NCI-H128 (cell line): ENCODE data around the gene RNF19B.

Source experiments
- DNase-seq: peaks from one replicate; lab custom pipeline; 2025; ENCODE audit not compliant: unreplicated experiment; lab: John Stamatoyannopoulos, UW

RNF19B gene

GRCh38 chr1:32971156-32971555 is 6.5 kb upstream of the RNF19B start:
- no peak for DNase-seq

DNA sequence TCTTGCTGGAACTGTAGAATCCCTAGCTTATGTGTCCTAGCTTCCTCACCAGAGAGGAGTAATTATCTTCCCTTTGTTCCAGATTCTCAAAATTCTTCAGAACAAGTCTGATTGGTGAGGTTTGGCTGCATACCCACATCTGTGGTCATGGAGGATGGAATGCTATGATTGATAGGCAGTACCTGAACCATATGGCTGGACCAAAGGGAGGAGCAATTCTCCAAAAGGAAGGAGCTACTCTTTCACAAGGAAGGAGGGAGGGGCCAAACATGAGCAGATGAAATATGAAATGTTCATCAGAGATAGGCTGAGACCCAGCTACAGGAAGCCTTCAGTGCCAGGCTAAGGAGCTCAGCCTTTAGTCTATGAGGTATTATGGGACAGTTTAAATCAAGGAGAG is 5.0 kb upstream of the RNF19B start:
- no peak for DNase-seq

DNA sequence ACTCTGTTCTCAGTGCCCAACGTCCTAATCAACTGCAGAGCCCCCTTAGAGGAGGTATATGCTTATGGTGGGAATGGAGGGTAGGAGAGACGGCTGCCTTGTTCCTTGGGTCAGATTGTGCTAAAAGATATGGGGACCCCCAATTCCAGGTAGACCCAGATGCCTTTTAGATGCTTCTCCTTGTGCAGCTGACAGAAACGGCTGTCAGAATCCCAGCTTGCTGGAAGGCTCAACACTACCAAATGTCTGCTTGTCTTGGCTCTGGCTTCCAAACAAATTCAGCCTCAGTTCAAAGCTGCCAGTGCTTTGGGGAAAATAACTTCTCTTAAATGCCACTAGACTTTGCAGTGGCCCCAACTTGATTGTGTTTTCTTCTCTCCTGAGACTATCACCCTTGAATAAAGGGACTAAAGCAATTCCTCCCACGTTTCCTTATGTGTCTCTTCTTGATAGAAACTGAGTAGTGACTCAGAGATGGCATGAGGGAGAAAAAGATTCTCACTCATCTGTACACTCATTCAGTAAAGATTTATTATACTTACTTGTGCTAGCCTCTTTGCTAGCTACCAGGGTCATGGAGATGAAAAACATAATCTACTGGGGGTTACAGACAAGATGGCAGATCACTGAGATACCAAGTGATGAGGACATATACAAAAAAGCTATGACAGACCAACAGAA is 3.4 kb upstream of the RNF19B start:
- DNase-seq: no peak

- no peak for DNase-seq
Measured at GRCh38 chr1:32966900-32967299, 2.3 kb upstream of the RNF19B start.

DNA sequence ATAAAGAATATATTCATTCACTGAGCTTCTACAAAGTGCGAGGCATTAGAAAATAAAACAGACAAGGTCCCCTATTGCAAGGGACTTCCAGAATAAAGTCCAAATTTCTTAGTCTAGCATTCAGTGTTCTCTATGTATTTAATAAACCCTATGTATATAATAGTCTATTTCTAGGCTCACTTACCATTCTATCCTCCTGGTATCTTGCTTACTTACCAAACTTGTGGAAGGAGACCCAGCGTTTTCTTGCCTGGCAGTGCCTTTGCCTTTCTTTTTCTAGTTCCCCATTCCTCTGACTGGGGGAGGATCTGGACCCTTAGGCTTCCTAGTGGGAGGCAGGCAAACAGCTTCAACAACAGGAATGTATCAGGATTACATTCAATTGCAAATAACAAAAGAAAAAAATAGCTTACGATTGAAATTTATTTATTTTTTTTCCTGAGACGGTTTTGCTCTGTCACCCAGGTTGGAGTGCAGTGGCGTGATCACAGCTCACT is 690 bp upstream of the RNF19B start:
- no peak for DNase-seq

DNA sequence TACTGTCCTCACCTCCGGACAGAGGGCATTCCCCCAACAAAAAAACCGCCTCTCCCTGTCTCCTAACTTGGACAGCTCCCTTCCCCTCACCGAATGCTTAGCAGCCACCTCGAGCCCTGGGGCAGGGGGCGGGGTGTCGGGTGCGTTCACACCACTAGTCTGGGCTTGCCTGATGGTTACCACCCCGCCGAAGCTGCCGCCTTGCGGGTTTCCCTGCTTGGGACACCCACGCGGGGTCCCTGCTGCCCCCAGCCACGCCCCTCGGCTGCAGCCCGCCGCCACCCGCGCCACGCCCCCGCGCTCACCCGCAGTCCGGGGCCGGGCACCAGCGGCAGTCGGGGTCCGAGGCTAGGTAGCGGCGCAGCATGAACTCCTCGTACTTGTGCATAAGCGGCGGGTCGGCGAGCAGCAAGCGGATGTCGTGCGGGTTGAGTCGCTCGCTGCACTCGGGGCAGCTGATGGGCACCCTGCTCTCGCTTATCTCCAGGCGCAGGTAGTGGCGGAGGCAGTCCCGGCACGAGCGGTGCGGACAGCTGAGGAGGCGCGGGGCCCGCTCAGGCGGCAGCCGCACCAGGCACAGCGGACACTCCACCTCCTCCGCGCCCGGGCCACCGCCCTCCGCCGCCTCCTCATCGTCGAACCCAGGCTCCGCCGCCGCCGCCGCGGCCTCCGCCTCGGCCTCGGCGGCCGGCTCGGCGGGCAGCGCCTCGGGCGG is 706 bp downstream of the RNF19B start:
- DNase-seq: no peak

DNA sequence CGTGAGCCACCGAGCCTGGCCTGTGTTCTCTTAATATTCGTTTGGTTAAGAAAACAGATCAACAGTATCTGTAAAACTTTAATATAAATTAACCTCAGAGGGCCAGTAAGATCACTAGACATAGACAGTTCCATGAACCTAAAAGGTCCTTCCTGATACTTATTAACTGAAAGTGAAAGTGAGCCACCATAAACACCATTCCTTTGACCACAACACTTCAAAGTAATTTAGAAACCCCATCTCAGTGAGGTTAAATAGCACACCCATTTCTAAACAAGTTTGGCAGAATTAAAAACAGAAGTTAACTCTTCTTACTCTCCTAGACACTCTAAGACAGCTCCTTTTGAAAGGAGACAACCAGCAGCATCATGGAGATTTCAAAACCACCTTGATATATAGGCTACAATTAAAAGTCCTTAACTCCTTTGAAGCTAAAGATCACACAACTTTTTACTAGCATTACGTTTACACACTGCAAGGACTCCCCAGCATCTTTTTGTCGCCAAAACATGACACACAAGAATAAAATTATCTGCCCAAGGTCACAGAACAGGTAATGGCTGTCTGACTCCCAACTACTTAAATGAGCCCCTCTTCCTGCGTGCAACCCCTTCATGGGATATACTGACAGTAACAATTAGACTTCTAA is 2.2 kb downstream of the RNF19B start:
- no peak for DNase-seq

DNA sequence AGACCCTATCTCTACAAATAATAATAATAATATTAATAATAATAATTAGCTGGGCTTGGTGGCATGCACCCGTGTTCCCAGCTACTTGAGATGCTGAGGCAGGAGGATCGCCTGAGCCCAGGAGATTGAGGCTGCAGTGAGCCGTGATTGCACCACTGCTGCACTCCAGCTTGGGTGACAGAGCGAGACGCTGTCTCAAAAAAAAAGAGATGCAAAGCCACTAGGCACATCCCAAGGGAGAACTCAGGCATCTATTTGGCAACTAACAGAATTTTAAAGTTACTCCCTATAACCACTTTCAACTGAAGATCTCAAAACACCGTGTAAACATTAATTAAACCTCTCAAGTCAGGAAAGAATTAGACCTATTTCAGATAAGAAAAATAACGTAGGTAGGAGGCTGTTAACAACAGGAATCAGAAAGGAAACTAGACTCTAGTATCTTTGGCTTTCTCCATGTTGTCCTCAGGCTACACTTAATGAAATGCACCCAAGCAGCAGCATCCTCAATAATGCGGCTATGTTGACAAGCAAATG is 3.7 kb downstream of the RNF19B start:
- DNase-seq: no peak

DNA sequence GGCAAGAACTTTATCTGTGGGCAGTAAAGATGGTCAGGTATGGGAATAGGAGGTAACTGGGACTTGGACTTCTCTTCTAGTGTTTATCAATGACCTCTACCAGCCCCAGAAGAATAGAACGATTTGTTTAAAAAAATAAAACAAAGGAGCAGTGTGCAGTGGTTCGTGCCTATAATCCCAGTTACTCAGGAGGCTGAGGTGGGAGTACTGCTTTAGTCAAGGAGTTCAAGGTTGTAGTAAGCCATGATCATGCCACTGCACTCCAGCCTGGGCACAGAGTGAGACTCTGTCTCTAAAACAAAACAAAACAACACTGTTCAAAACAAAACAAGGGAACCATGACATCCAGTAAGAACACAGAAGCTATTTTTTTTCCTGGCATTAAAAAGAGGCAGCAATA is 4.3 kb downstream of the RNF19B start:
- DNase-seq: no peak

GRCh38 chr1:32958827-32959226 is 5.8 kb downstream of the RNF19B start:
- DNase-seq: no peak

GRCh38 chr1:32957017-32957416 is 7.6 kb downstream of the RNF19B start:
- no peak for DNase-seq

- no peak for DNase-seq
Measured at GRCh38 chr1:32954168-32954567, 10.4 kb downstream of the RNF19B start.

- no peak for DNase-seq
Measured at GRCh38 chr1:32953495-32953894, 11.1 kb downstream of the RNF19B start.

- DNase-seq: no peak
Measured at GRCh38 chr1:32949519-32949918, 15.1 kb downstream of the RNF19B start.

GRCh38 chr1:32948905-32949304 is 15.7 kb downstream of the RNF19B start:
- no peak for DNase-seq

DNA sequence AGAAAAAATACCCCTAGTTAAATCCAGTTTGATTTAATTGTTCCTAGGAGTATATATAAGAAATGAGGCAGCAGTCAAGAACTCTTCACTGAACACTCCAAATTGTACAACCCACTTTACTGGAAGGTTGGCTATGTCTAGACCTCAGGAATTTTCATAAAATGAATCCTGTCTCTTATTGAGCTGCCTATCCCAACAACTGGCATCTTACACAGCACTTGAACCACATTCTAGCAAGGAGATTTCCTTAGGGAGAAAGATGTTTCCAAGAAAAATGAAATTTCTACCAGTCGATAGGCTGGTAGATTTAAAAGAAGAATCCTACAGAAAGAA is 16.3 kb downstream of the RNF19B start:
- DNase-seq: no peak

DNA sequence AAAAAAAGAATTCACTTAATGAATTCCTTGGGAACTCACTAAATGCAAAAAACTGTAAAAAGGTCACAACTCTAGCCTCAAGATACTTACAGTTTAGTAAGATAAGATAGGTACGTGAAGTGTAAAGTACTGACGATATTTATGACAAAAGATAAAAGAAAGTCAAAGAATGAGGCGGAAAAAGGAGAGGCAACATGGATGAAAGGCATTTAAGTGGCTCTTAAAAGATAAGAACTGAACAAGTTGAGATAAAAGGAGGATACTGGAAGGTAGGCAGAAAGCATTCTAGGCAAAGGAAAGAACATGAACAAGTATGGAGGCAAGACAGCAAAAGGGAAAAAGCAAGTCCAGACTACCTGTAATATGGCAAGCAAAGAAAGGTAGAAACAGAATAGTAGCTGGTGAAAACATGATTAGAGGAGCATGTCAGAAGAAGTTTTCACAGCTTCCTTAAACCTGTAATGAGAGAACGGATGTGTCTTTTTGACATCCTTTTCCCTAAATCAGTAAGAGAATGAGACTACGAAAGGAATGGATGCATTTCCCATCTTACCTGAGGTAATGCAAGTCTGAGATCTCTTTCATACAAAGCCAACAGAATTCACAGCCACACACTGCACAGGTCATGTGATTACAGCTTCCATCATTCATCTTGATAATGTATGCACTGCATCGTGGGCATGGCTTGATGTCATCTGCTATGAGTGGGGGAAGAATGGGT is 16.8 kb downstream of the RNF19B start:
- no peak for DNase-seq

GRCh38 chr1:32946413-32946812 is 18.2 kb downstream of the RNF19B start:
- no peak for DNase-seq

GRCh38 chr1:32944180-32944579 is 20.4 kb downstream of the RNF19B start:
- no peak for DNase-seq

DNA sequence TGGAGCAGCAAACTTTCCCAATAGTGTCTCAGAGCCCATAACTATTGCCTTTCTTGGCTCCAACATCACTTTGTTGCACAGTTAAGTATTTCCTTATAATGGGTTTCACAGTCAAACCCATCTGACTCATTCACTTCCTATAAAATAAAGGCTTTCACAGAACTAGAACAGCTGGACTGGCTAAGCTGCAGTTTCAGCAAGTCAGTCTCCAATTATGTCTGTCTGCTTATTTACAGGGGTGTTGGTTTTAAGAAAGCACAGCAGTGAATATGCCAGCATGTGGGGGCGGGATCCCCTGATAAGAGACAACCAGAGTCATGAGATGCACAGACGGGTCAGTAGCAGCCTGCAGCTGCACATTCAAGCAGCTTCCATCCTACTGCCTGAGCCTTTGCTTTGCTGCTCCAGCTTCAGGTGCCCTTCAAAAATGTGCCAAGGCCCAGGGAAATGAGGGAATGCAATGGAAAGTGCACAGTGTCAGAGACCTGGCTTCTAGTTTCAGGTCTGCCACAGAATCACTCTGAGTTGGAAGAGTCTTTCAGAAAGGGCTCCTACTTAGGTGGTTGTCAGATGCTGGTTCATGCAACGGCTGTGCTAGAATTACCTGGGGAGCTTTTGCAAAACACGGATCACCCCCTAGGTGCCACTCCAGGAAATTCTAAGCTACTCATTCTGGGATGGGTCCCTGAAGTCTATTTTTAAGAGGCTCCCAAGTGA is 24.8 kb downstream of the RNF19B start:
- DNase-seq: no peak

GRCh38 chr1:32937061-32937460 is 27.5 kb downstream of the RNF19B start:
- DNase-seq: no peak
